Fibroblast of skin of back (primary cell): ENCODE data around the gene TSPAN11.

ENCODE experiments used
- DNase-seq: peaks from one replicate; pipeline ENCODE4 v3.0.0-alpha.2; 2013

Gene TSPAN11

GRCh38 chr12:30911207-30911606 lies 15.3 kb upstream of the TSPAN11 start:
- no peak for DNase-seq

DNA sequence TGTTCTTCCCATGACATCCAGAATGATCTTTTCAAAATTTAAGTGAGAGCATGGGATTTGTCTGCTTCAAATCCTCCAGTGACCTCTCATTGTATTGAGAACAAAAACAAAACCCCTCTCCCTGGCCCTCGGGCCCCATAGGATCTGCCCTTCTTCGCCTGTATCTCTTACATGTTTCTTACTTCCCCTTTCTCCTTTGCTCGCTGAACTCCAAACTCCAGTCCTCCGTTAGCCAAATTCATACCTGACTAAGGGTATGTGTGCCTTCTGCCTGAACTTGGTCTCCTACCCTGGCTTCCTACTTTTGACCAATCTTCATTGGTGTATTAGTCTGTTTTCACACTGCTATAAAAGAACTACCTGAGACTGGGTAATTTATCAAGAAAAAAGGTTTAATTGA lies 13.2 kb upstream of the TSPAN11 start:
- DNase-seq = no peak

DNA sequence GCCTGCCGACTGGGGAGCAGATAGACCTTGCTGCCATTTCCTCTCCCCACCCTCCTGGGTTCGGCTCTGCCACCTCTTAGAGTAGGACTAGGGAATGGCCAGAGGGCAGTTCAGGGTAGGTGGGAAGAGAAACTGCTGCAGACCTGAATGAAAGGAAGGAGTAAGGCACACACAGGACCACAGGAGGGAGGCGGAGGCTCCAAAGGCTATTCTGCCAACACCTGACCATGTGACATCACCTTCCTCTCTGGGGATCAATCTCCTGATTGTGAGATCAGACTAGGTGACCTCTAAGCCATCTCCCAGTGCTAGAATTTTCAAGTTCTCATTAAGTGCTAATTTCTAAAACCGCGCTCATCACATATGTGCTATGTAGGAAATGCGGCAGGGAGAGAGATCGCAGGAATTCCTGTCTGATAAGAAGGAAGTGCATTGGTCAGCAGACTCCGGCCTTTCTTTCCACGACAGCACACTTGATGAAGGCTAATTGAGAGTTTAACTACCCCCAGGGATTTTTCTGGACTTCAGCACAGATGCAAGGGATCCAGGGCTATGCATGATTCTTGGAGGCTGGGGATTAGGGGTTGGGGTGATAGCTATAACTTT lies 11.5 kb upstream of the TSPAN11 start:
- DNase-seq = no peak

- no peak for DNase-seq
These were observed 3.5 kb upstream of the TSPAN11 start for GRCh38 chr12:30923057-30923456.

DNA sequence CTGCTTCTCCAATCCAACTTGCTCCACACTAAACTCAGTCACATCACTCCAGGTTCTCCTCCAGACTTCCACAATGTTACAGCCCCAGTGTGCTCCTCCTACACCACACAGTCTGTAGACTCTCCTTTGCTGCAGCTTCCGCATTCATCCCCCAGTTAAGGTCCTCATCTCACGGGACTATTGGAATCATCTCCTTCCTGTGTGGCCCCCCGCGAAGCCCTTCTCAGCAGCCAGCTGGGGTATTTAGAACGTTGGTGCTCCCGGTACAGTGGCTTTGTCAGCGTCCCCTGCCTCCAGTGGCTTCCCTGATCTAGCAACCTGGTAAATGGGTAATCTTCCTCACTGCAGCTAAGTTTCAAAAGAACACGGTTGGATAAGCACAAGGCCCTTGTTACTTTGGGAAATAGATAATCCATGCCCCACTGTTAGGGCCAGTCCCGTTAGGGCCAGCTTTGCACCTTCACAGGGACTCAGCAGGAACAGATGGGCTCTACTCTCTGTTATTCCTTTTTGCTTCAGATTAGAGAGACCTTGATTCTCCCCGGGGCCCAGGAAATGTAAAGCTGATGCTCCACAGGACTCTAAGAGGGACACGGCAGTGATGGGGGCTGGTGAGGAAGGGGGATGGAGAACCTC lies 823 bp upstream of the TSPAN11 start:
- no peak for DNase-seq

- no peak for DNase-seq
These were observed 669 bp downstream of the TSPAN11 start for GRCh38 chr12:30927222-30927611.

- no peak for DNase-seq
These were observed 2.1 kb downstream of the TSPAN11 start for GRCh38 chr12:30928356-30929244.

DNA sequence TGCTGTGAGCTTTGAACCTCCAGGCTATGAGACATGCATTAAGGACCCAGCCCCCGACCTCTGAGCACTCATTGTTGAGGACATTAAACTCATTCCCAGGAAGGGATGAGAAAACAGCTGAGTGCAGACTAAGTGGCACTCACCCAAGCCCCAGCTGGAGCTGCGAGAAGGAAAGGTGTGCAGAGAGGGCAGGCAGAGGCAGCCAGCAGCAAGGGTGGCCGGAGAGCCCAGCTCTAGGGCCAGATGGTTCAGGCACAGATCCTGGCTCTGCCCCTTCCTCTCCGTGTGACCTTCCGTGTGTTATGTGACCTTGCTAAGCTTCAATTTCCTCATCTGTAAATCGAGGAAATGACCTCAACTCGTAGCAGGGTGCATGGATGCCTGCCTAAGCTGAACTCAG lies 3.7 kb downstream of the TSPAN11 start:
- no peak for DNase-seq

GRCh38 chr12:30930641-30931040 lies 4.1 kb downstream of the TSPAN11 start:
- DNase-seq = no peak

DNA sequence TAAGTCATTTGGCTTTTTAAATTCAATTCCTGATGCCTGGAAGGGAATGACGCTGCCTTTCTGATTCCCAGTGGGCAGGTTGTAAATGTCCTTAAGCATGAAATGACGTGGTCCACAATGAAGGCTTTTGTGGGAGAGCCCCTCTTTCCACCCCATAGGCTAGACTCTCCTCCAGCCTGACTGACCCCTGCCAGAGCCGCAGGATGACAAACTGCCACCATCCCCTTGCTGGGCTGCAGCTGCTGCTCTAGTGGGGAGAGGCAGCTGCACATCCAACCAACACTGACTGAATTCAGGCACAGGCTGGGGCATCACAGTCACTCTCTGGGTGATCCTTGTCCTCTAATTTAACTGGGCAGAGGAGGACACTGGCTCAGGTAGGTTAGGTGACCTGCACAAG lies 6.3 kb downstream of the TSPAN11 start:
- no peak for DNase-seq

DNA sequence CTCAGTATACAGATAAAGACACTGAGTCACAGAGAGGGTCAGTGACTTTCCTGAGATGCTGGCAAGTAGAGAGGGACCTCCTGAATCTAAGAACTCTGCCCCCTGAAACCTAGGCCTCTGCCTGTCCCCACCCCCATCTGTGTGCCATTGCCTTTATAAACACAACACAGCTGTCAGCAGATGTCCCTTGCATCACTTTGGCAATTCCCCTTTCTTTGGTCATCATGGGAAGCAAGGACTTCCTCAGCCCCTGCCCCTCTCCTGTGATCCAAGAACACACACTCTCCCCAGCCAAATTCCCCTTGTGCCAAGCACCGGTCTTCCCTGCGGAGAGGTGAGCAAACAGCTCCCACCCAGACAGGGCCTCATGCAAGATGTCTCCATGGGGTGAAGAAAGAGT lies 8.3 kb downstream of the TSPAN11 start:
- no peak for DNase-seq

DNA sequence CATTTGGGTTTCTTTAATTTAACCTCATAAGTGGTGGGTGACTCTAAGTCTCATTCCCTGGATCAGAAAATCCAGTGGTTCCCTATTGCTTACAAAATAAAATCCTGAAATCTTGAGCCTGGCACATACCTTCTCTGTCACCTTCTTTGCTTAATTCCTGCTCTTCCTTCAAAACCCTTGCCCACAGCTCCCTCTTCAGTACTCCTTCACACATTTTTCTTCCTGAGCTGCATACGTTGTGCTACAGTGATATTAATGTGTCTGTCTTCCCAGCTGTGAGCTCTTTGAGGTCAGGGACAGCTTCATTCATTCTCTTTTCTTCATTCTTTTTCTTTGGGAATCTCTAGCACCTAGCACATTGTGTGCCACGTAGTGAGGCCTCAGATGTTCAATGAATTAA lies 9.5 kb downstream of the TSPAN11 start:
- no peak for DNase-seq

DNA sequence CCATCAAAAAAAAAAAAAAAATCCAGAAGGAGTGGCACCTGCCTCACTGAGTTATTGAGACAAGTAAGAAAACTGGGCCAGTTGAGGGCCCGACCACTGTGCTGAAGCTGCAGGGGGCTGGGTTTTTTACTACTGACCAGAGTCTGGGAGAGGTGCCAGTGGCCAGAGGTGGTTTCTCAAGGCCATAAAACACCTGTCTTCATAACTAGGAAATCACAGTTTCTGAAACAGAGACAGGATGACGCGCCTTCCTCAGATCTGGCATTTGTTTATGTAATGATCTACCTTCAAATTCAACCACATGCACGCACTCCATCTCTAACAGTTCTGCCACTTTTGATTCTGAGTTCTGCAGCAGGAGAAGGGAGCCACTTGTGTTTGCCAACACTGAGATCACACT lies 12.7 kb downstream of the TSPAN11 start:
- no peak for DNase-seq

- no peak for DNase-seq
These were observed 15.9 kb downstream of the TSPAN11 start for GRCh38 chr12:30942486-30942885.

- DNase-seq = no peak
These were observed 16.4 kb downstream of the TSPAN11 start for GRCh38 chr12:30942936-30943335.

- DNase-seq = no peak
These were observed 19.1 kb downstream of the TSPAN11 start for GRCh38 chr12:30945443-30946164.

- DNase-seq = no peak
These were observed 25.5 kb downstream of the TSPAN11 start for GRCh38 chr12:30952015-30952414.

GRCh38 chr12:30953257-30953656 lies 26.7 kb downstream of the TSPAN11 start:
- no peak for DNase-seq

DNA sequence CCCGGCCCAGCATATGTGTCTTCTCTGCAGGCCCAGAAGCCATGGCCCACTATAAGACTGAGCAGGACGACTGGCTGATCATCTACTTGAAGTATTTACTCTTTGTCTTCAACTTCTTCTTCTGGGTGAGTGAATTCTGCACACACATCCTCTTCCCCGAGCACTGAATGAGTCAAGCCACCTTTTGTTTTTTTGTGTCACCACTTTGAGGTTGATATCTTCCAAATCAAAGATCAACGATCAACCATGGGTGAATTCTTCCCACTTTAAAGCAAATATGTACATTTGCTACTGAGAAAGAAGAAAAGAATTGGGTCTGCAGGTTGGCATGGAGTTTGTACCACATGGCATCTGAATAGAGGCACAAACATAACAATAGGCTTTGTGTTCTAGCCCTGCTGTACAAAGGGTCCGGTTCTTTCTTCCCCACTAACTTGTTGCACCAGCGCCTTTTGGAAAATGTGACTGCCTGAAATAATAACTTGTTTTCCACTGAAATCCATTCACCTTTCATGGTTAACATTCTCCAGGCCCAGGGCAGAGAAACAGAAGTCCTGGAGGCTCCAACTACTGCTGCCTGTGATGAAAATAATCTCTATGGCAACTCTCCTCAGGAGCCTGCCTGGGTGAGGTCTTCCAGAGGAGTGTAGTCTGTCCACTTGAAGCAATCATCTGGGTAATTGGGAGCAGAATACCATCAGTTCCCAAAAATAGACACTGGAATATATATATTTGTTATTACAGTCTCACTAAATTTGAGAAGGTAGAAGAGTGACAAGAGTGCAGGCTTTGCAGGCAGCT lies 27.6 kb downstream of the TSPAN11 start:
- no peak for DNase-seq

GRCh38 chr12:30955214-30955613 lies 28.7 kb downstream of the TSPAN11 start:
- no peak for DNase-seq

DNA sequence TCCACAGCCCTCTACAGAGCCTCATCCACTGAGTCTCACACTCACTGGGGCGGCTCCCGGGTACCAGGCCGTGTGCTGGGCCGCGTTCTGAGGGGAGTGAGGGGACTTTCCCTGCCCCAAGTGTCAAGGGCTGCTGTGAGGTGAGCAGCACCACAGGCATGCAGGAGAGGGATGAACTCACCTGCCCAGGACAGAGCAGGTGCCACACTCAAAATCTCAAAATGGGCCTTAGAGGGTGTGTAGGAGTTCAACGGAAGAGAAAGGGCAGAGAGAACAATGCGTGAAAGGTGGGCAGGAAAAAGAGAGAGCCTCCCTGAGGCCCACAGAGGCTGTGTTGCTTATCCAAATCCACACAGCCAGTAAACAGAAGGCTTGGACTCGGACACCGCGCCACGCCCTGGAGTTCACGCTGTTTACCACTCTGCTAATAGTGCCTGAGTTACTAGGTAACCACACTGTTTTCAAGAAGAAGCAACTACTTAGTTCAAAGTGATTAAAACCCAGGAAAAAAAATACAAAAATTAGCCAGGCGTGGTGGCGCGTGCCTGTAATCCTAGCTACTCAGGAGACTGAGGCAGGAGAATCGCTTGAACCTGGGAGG lies 32.7 kb downstream of the TSPAN11 start:
- no peak for DNase-seq

DNA sequence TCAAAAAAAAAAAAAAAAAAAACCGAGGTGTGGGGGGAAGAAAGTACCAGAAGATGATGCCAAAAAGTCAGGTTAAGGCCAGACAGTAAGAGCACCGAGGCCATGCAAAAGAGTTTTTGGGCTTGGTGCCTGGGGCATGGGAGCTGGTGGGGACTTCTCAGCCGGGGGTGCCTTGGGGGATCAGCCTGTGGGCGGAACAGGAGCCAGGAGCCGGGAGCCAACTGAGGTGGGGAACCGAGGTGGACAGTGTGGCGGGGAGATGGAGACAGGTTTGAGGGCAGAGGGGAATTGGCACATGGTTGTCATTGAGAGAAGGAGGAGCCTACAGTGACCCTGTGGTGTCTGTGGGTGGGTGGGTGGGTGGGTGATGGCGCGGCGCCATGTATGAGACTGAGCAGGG lies 33.2 kb downstream of the TSPAN11 start:
- no peak for DNase-seq
